Measurements from ENCODE around the gene HRH2.

Gene HRH2

GRCh38 chr5:175692235-175692995, 34.5 kb downstream of the HRH2 start:
- no peak for DNase-seq (ENCODE audit: low read depth in 2 of 2)

GRCh38 chr5:175692996-175693710, 35.3 kb downstream of the HRH2 start:
- no peak for DNase-seq (ENCODE audit: low read depth in 2 of 2)

GRCh38 chr5:175693741-175694140, 35.9 kb downstream of the HRH2 start:
- DNase-seq (ENCODE audit: low read depth in 2 of 2) = no peak

GRCh38 chr5:175694371-175695160, 36.7 kb downstream of the HRH2 start:
- no peak for DNase-seq (ENCODE audit: low read depth in 2 of 2)

GRCh38 chr5:175695161-175696126, 37.6 kb downstream of the HRH2 start:
- no peak for DNase-seq (ENCODE audit: low read depth in 2 of 2)

- peak; percentile 31 to 41 for DNase-seq (ENCODE audit: low read depth in 2 of 2)
These were observed 38.4 kb downstream of the HRH2 start for GRCh38 chr5:175696139-175696854.

GRCh38 chr5:175696855-175697198, 39.0 kb downstream of the HRH2 start:
- no peak for DNase-seq (ENCODE audit: low read depth in 2 of 2)

- no peak for DNase-seq (ENCODE audit: low read depth in 2 of 2)
These were observed 40.0 kb downstream of the HRH2 start for GRCh38 chr5:175697846-175698245.

- no peak for DNase-seq (ENCODE audit: low read depth in 2 of 2)
These were observed 40.7 kb downstream of the HRH2 start for GRCh38 chr5:175698401-175699115.

- no peak for DNase-seq (ENCODE audit: low read depth in 2 of 2)
These were observed 43.1 kb downstream of the HRH2 start for GRCh38 chr5:175700991-175701390.

- DNase-seq (ENCODE audit: low read depth in 2 of 2) = no peak
These were observed 43.9 kb downstream of the HRH2 start for GRCh38 chr5:175701797-175702196.

GRCh38 chr5:175706499-175706898, 48.6 kb downstream of the HRH2 start:
- no peak for DNase-seq (ENCODE audit: low read depth in 2 of 2)

- DNase-seq (ENCODE audit: low read depth in 2 of 2) = no peak
These were observed 50.0 kb downstream of the HRH2 start for GRCh38 chr5:175707751-175708375.

GRCh38 chr5:175709276-175709781, 51.5 kb downstream of the HRH2 start:
- DNase-seq (ENCODE audit: low read depth in 2 of 2) = no peak

GRCh38 chr5:175710326-175710725, 52.5 kb downstream of the HRH2 start:
- DNase-seq (ENCODE audit: low read depth in 2 of 2) = no peak

- DNase-seq (ENCODE audit: low read depth in 2 of 2) = no peak
These were observed 53.2 kb downstream of the HRH2 start for GRCh38 chr5:175711031-175711430.

- DNase-seq (ENCODE audit: low read depth in 2 of 2) = no peak
These were observed 53.8 kb downstream of the HRH2 start for GRCh38 chr5:175711472-175712312.

GRCh38 chr5:175712313-175712680, 54.4 kb downstream of the HRH2 start:
- DNase-seq (ENCODE audit: low read depth in 2 of 2) = no peak

- DNase-seq (ENCODE audit: low read depth in 2 of 2) = no peak
These were observed 54.8 kb downstream of the HRH2 start for GRCh38 chr5:175712681-175713085.
